Uterus (tissue), 2 donors: ENCODE results near the gene ADAMTS4.

ENCODE experiments used
- POLR2A ChIP-seq, 2 donors: fragments of 450-650 bp; IDR thresholded peaks; one replicate each; pipeline ENCODE4 v1.6.1; 2016; ENCODE audit warnings: antibody characterized with exemption in 2 of 2, mild to moderate bottlenecking in 1 of 2, moderate library complexity in 1 of 2
- TF ChIP-seq, protein P1 (sequence below), 4 experiments: fragments of 200-600 bp in 2 of 4; fragments of 450-650 bp in 2 of 4; sonication (generic) in 2 of 4; IDR thresholded peaks; one replicate each; pipeline ENCODE4 v1.5.1; 2016 to 2019; ENCODE audit warnings: antibody characterized with exemption in 4 of 4, mild to moderate bottlenecking in 2 of 4, moderate library complexity in 1 of 4

DNA sequence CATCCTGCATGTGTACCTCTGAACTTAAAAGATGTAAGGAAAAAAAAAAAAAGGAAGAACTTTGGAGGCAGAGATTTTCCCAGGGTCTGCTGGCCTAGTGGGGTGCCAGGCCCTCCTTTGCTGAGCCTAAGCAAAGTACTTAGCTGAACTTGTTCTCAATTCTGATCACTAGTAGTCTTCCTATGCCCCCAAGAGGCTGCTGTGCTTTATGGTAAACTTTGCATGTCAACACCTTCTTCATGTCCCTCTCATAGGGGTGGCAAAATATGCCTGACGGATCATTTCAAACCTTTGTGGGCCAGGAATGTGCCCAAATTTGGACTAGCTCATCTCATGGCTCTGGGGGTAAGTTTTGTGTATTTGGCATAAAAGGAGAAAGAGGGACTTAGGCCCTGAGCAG lies 41.0 kb downstream of the ADAMTS4 start:
- TF ChIP-seq, protein P1, sequence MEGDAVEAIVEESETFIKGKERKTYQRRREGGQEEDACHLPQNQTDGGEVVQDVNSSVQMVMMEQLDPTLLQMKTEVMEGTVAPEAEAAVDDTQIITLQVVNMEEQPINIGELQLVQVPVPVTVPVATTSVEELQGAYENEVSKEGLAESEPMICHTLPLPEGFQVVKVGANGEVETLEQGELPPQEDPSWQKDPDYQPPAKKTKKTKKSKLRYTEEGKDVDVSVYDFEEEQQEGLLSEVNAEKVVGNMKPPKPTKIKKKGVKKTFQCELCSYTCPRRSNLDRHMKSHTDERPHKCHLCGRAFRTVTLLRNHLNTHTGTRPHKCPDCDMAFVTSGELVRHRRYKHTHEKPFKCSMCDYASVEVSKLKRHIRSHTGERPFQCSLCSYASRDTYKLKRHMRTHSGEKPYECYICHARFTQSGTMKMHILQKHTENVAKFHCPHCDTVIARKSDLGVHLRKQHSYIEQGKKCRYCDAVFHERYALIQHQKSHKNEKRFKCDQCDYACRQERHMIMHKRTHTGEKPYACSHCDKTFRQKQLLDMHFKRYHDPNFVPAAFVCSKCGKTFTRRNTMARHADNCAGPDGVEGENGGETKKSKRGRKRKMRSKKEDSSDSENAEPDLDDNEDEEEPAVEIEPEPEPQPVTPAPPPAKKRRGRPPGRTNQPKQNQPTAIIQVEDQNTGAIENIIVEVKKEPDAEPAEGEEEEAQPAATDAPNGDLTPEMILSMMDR (IDR thresholded peaks at IDR 0.05) = no peak
- no peak for TF ChIP-seq POLR2A (IDR thresholded peaks at IDR 0.05)
